Left ventricle myocardium inferior (tissue), 1 donor: Measurements from ENCODE around the gene MANEAL. TPM values are rescaled to one million over a fixed set of nuclear protein-coding genes. Genes with fewer than 3 reads are reported as not detected.

Experiments used
- DNase-seq: peaks from one replicate; pipeline ENCODE4 v3.0.0-alpha.2; 2020
- H3K27ac ChIP-seq: fragments of 200-600 bp; replicated peaks from 2 replicates; pipeline ENCODE4 v1.8.0; 2021
- H3K27me3 ChIP-seq: fragments of 200-600 bp; 2 replicates; pipeline ENCODE4 v1.8.0; 2021; ENCODE audit warnings: low read depth
- H3K36me3 ChIP-seq: fragments of 200-600 bp; 2 replicates; pipeline ENCODE4 v1.8.0; 2021
- H3K4me1 ChIP-seq: fragments of 200-600 bp; 2 replicates; pipeline ENCODE4 v1.8.0; 2021
- H3K4me3 ChIP-seq: fragments of 200-600 bp; 2 replicates; pipeline ENCODE4 v1.8.0; 2021; ENCODE audit warnings: mild to moderate bottlenecking, moderate library complexity
- H3K9me3 ChIP-seq: fragments of 200-600 bp; replicated peaks from 2 replicates; pipeline ENCODE4 v1.8.0; 2021
- CTCF ChIP-seq: fragments of 200-600 bp; IDR thresholded peaks from 2 replicates; pipeline ENCODE4 v1.8.0; 2021; ENCODE audit warnings: antibody characterized with exemption, mild to moderate bottlenecking, borderline replicate concordance
- intact Hi-C: fragments of 100-400 bp; cut with micrococcal nuclease; formaldehyde crosslinking; loops from one replicate; pipeline ENCODE4 v1.11.0; 2022
- total RNA-seq: library from RNA; stranded (reverse); fragmentation: NEBNext Ultra II Directional; extraction: Animal tissue kit (Norgen Biotek cat#: 25700); gene quantifications from one replicate; pipeline ENCODE4 v1.2.1, GENCODE V29; 2021
- donor health status: DM: no; HTN: yes; CAD: no; lungs with severe emphysema.

The MANEAL gene
- total RNA-seq, 1 donor from 2014 or later, result 1.9 TPM

- no peaks in the 10 kb centered on the region for H3K4me1 ChIP-seq
- no peaks in the 10 kb centered on the region for H3K9me3 ChIP-seq
- DNase-seq, result no peak
- H3K4me3 ChIP-seq, result no peak overlapping the region
- TF ChIP-seq CTCF, result no peak
- intact Hi-C loops, result no loop called here
- no peaks in the 10 kb centered on the region for H3K36me3 ChIP-seq
- H3K27me3 ChIP-seq, result peaks cover 99% of the 10 kb centered on the region
- H3K27ac ChIP-seq, result no peak overlapping the region
Observed at GRCh38 chr1:37753473-37754321, 40.0 kb upstream of the MANEAL start.

DNA sequence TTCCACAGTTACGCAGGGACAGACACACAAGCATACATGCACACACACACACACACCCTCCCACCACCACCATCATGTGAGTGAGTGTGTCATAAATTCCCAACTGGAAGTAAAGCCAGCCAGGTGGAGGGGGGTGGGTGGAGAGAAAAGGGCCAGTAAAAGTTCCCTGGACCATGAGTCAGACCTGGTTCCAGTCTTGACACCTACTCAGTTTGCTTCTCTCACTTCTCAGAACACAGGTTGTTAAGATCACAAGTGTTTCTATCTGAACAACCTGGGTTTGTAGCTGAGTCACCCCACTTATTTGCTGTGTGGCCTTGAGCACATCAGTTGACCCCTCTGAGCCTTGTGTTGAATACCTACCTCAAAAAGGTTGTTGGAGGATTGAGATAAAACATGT, 38.4 kb upstream of the MANEAL start:
- TF ChIP-seq CTCF, result no peak
- no peaks in the 10 kb centered on the region for H3K36me3 ChIP-seq
- no peaks in the 10 kb centered on the region for H3K9me3 ChIP-seq
- H3K4me1 ChIP-seq, result no peaks in the 10 kb centered on the region
- no peak for DNase-seq
- intact Hi-C loops, result no loop called here
- H3K27me3 ChIP-seq, result peaks cover 99% of the 10 kb centered on the region
- H3K27ac ChIP-seq, result no peak overlapping the region
- H3K4me3 ChIP-seq, result no peak overlapping the region

- H3K4me3 ChIP-seq, result no peak overlapping the region
- no peak for DNase-seq
- no peak overlapping the region for H3K27ac ChIP-seq
- no peaks in the 10 kb centered on the region for H3K9me3 ChIP-seq
- no peaks in the 10 kb centered on the region for H3K36me3 ChIP-seq
- no peaks in the 10 kb centered on the region for H3K4me1 ChIP-seq
- intact Hi-C loops, result no loop called here
- H3K27me3 ChIP-seq, result peaks cover 99% of the 10 kb centered on the region
- no peak for TF ChIP-seq CTCF
Observed at GRCh38 chr1:37755951-37756560, 37.6 kb upstream of the MANEAL start.

GRCh38 chr1:37759451-37759850, 34.2 kb upstream of the MANEAL start:
- H3K27ac ChIP-seq, result no peak overlapping the region
- DNase-seq, result no peak
- peaks cover 99% of the 10 kb centered on the region for H3K27me3 ChIP-seq
- intact Hi-C loops, result no loop called here
- no peaks in the 10 kb centered on the region for H3K9me3 ChIP-seq
- H3K4me1 ChIP-seq, result no peaks in the 10 kb centered on the region
- no peaks in the 10 kb centered on the region for H3K36me3 ChIP-seq
- no peak overlapping the region for H3K4me3 ChIP-seq
- no peak for TF ChIP-seq CTCF

DNA sequence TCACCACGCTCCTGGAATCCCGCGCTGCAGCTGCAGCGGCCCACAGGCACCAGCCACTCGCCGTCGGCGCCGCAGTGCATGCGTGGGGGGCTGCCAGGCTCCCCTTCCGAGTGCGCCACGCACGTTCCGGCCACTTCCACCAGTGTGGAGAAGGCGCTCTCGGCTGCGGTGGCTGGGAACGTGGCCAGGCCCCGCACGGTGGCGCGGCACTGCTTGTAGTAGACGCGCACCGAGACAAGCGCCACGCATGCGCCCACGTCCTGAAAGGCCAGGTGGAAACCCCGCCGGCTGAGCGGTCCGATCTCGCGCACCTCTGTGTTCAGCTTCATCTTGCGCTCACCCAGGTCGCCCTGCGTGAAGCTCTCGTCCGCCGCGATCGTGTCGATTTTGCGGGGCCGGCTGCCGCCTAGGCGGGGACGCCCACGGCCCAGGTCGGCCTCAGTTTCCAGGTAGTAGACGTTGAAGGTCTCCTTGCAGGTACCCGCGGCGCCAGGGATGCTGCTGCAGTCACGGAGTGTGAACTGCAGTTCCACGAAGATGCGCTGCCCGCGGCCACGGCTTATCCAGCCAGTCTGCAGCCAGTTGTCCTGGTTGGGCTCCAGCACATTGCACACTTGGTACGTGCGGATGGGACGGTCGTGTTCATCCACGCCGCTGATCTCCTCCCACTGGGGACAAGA, 32.1 kb upstream of the MANEAL start:
- Histone ChIP-seq H3K36me3 (no peaks in the 10 kb centered on the region), H3K4me3 (no peak overlapping the region), H3K27ac (no peak overlapping the region), H3K27me3 (peaks cover 98% of the 10 kb centered on the region), H3K9me3 (no peaks in the 10 kb centered on the region), H3K4me1 (no peaks in the 10 kb centered on the region)
- no peak for TF ChIP-seq CTCF
- intact Hi-C loops, result no loop called here
- DNase-seq, result no peak
